AG04450 (cell line): ENCODE results near the gene KCNC4. TPM values are rescaled to one million over a fixed set of nuclear protein-coding genes. Genes with fewer than 3 reads are reported as not detected.

Experiments
- CTCF ChIA-PET: fragments of 300-600, 350-600 bp; formaldehyde crosslinking; extraction: SDS; loops from one replicate; lab custom pipeline; 2022; ENCODE audit warnings: antibody characterized with exemption, inconsistent platforms; lab: Charles Lee
- POLR2A ChIA-PET: fragments of 350-600 bp; formaldehyde crosslinking; extraction: SDS; loops from one replicate; lab custom pipeline; 2021; ENCODE audit warnings: antibody characterized with exemption, inconsistent platforms; lab: Yijun Ruan, JAX
- DNase-seq: peaks from one replicate; pipeline ENCODE4 v3.0.0-alpha.2; 2011; ENCODE audit warnings: low read depth, low spot score
- H3K27ac ChIP-seq: one replicate; pipeline ENCODE4 v1.5.1; 2012; ENCODE audit warnings: low read depth, low read length, control low read depth
- H3K27me3 ChIP-seq: one replicate; pipeline ENCODE4 v1.6.0; 2012; ENCODE audit warnings: low read length; ENCODE audit not compliant: control insufficient read depth, insufficient read depth
- H3K4me3 ChIP-seq: 2 replicates; pipeline ENCODE4 v1.5.1; 2011; ENCODE audit warnings: mild to moderate bottlenecking, low read depth, low read length, control low read depth
- H3K9me3 ChIP-seq: 2 replicates; pipeline ENCODE4 v1.5.1; 2012; ENCODE audit warnings: low read length; ENCODE audit not compliant: control insufficient read depth, insufficient read depth
- polyA plus RNA-seq: library from polyadenylated mRNA; depleted of rRNA; stranded (reverse); fragments of >200 nt; gene quantifications from 2 replicates; pipeline ENCODE4 v1.2.3, GENCODE V29; 2011
- TF ChIP-seq, protein P1 (sequence below): IDR thresholded peaks from 2 replicates; pipeline ENCODE4 v1.5.1; 2011; ENCODE audit warnings: low read depth, low read length, control low read depth, inconsistent platforms

Gene KCNC4
- polyA plus RNA-seq, 1 experiment, result 0.36 TPM

DNA sequence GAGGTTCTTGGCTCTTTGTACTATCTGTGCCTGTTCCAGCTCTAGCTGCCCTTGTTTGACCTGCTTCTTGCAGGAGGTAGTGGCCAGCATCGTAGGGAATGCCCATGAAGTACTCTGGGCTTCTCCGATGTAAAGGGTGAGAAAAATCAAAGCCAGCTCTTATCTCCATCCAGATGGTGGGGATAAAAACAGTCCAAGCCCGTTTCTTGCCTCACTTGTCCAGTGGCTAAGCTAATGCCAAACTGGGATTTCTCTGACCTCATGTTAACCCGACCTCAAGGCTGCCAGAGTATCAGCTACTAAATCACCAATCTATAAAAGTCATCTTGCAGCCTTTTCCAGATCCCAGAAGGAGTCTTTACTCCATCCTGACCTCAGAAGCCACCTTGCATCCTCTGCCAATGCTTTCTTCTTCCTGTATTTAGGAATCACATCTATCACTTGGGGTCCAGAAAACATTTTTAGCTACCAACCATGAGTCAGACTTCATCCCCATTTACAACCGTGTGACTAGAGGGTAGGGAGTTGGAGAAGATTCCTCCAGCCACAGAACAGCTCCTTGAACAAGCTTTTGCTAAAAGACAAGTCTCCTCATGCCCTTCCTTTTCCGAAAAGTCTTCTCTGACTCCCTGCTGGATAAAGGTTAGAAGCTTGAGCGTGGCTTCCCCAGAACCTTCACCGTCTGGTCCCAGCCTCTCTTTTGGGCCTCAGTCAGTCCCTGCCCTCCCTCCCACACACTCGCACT, 35.9 kb downstream of the KCNC4 start:
- peaks cover 22% of the 10 kb centered on the region for H3K27me3 ChIP-seq
- CTCF ChIA-PET, result no interaction called here
- TF ChIP-seq, protein P1, sequence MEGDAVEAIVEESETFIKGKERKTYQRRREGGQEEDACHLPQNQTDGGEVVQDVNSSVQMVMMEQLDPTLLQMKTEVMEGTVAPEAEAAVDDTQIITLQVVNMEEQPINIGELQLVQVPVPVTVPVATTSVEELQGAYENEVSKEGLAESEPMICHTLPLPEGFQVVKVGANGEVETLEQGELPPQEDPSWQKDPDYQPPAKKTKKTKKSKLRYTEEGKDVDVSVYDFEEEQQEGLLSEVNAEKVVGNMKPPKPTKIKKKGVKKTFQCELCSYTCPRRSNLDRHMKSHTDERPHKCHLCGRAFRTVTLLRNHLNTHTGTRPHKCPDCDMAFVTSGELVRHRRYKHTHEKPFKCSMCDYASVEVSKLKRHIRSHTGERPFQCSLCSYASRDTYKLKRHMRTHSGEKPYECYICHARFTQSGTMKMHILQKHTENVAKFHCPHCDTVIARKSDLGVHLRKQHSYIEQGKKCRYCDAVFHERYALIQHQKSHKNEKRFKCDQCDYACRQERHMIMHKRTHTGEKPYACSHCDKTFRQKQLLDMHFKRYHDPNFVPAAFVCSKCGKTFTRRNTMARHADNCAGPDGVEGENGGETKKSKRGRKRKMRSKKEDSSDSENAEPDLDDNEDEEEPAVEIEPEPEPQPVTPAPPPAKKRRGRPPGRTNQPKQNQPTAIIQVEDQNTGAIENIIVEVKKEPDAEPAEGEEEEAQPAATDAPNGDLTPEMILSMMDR, result no peak
- POLR2A ChIA-PET, result no interaction called here
- DNase-seq, result no peak
- no peaks in the 10 kb centered on the region for H3K9me3 ChIP-seq
- no peak overlapping the region for H3K27ac ChIP-seq
- no peak overlapping the region for H3K4me3 ChIP-seq

DNA sequence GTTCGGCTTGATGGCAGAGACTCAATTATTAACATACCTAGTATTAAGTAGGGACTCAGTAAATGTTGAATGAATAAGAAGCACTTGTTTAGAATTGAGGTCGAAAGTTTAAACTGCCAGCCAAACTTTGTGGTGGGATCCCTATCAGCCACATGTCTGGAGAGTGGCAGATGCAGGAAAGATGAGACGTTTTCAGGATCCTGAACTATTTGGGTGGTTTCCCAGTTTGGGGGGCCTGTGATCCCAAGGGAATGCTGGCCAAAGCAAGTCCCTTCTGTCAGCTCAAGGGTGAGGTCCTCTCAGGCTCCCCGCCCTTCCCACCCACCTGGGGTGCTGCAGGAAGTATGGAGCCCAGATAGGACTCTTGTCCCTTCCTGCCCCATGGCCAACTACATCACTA, 38.6 kb downstream of the KCNC4 start:
- ChIA-PET CTCF (interaction anchor here (0.6 kb wide), 1 partner anchor 41 kb away, joined by 3 read pairs; no protein-coding TSS in a partner anchor), POLR2A (no interaction called here)
- Histone ChIP-seq H3K9me3 (no peaks in the 10 kb centered on the region), H3K27me3 (peaks cover 23% of the 10 kb centered on the region), H3K27ac (no peak overlapping the region), H3K4me3 (no peak overlapping the region)
- TF ChIP-seq, protein P1, result no peak
- DNase-seq, result no peak

DNA sequence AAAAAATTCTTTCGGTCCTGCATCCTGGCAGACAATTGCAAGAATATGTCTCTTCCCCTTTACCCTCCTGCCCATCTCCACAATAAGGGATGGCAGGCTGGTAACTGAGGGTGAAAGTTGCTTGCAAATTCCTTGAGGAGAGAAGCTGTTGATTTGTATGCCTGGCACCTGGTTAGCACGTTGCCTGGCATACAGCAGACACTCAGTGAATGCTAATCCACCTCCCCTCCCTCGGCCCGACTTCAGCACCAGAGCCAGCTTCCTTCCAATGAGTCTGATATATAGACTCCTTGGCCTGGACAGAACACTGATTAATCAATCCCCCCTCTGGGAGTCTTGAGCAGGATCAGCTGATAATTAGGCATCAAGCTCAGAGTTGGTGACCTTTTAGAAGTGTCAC, 39.1 kb downstream of the KCNC4 start:
- Histone ChIP-seq H3K27me3 (peaks cover 27% of the 10 kb centered on the region), H3K4me3 (no peak overlapping the region), H3K9me3 (no peaks in the 10 kb centered on the region), H3K27ac (no peak overlapping the region)
- TF ChIP-seq, protein P1, result no peak
- DNase-seq, result no peak
- POLR2A ChIA-PET, result no interaction called here
- CTCF ChIA-PET, result no interaction called here

DNA sequence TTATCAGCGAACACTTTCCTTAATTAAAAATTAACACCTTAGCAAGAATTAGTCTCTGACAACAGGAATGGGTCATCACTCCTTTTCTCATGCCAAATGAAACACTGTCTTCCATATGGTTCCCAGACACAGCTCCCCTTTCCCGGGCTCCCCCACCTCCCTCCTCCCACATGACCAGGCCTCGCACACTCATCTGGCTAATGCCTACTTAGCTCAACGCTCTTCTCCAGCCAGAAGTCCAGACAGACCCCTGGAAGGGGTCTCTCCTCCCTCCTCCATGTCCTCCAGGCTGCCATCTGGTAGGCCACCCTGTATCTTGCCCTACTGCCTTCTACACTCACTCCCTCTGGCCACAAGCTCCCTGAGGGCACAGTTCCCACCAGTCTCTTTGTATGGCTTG, 39.9 kb downstream of the KCNC4 start:
- Histone ChIP-seq H3K27ac (no peak overlapping the region), H3K4me3 (no peak overlapping the region), H3K9me3 (no peaks in the 10 kb centered on the region), H3K27me3 (peaks cover 30% of the 10 kb centered on the region)
- TF ChIP-seq, protein P1, result no peak
- POLR2A ChIA-PET, result no interaction called here
- DNase-seq, result no peak
- CTCF ChIA-PET, result no interaction called here

DNA sequence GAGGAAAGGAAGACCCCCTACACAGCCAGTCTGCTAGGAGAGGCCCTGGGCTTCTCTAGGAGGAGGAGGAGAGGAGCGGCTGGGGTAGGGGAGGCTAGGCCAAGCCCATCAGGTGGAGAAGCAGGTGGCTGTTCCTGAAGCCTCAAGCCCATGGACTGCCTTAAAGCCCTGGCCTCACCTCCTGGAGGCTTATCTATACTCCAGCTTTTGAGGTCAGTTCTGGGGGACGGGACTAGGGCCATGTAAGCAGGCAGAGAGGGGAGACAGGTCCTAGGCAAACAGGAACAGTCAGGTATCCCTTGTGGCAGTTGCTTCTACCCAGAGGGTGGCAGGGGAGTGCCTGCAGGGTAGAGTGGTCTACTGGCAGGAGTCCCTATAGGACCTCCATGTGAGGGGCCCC, 40.6 kb downstream of the KCNC4 start:
- POLR2A ChIA-PET, result no interaction called here
- DNase-seq, result no peak
- TF ChIP-seq, protein P1, result no peak
- Histone ChIP-seq H3K9me3 (no peaks in the 10 kb centered on the region), H3K27ac (no peak overlapping the region), H3K27me3 (peaks cover 32% of the 10 kb centered on the region), H3K4me3 (no peak overlapping the region)
- CTCF ChIA-PET, result no interaction called here
